Smooth muscle cell (in vitro differentiated cells): ENCODE results near the gene TMEM225B. TPM values are rescaled to one million over a fixed set of nuclear protein-coding genes. Genes with fewer than 3 reads are reported as not detected.
A peak's percentile ranks its signal among the peaks of the same experiment; 100 is the strongest.

Experiments
- DNase-seq: peaks from one replicate; lab custom pipeline; 2025; ENCODE audit not compliant: unreplicated experiment; lab: John Stamatoyannopoulos, UW
- H2AFZ ChIP-seq: fragments of 200-600 bp; sonication (generic); 2 replicates; pipeline ENCODE4 v1.6.0; 2016; ENCODE audit warnings: antibody characterized with exemption, low read depth, mild to moderate bottlenecking
- H3F3A ChIP-seq: fragments of 200-600 bp; sonication (generic); 2 replicates; pipeline ENCODE4 v1.6.0; 2017; ENCODE audit warnings: antibody characterized with exemption, low read depth
- H3K27ac ChIP-seq: fragments of 200-600 bp; sonication (generic); 2 replicates; pipeline ENCODE4 v1.5.1; 2016; ENCODE audit warnings: low read depth, mild to moderate bottlenecking
- H3K27me3 ChIP-seq: fragments of 200-600 bp; sonication (generic); 2 replicates; pipeline ENCODE4 v1.6.1; 2016; ENCODE audit warnings: low read depth, mild to moderate bottlenecking
- H3K36me3 ChIP-seq: fragments of 200-600 bp; sonication (generic); 2 replicates; pipeline ENCODE4 v1.5.1; 2016; ENCODE audit warnings: low read depth
- H3K4me1 ChIP-seq: fragments of 200-600 bp; sonication (generic); 2 replicates; pipeline ENCODE4 v1.5.1; 2016; ENCODE audit warnings: low read depth
- H3K4me2 ChIP-seq: fragments of 200-600 bp; sonication (generic); 2 replicates; pipeline ENCODE4 v1.6.0; 2016; ENCODE audit warnings: mild to moderate bottlenecking
- H3K4me3 ChIP-seq: fragments of 200-600 bp; sonication (generic); 2 replicates; pipeline ENCODE4 v1.5.1; 2016; ENCODE audit warnings: mild to moderate bottlenecking
- H3K79me2 ChIP-seq: fragments of 200-600 bp; sonication (generic); 2 replicates; pipeline ENCODE4 v1.6.0; 2016; ENCODE audit warnings: low read depth, mild to moderate bottlenecking
- H3K9ac ChIP-seq: fragments of 200-600 bp; sonication (generic); 2 replicates; pipeline ENCODE4 v1.6.0; 2016; ENCODE audit warnings: low read depth
- H3K9me3 ChIP-seq: fragments of 200-600 bp; sonication (generic); replicated peaks from 2 replicates; pipeline ENCODE4 v1.5.1; 2016; ENCODE audit warnings: low read depth
- H4K20me1 ChIP-seq: fragments of 200-600 bp; sonication (generic); 2 replicates; pipeline ENCODE4 v1.6.0; 2016; ENCODE audit warnings: low read depth
- WGBS: methylation state at CpG from one replicate; pipeline ENCODE4 v1.1.7; 2016; ENCODE audit warnings: low lambda C conversion rate; 5-methylcytosine and 5-hydroxymethylcytosine counted together
- polyA plus RNA-seq: library from polyadenylated mRNA; unstranded; fragments of >200 nt; fragmentation: Nextera tagmentation; extraction: Ambion mirVana; gene quantifications from 2 replicates; pipeline ENCODE4 v1.2.1, GENCODE V29; 2016
- total RNA-seq: library from RNA; depleted of rRNA; stranded (reverse); fragments of >200 nt; gene quantifications from 2 replicates; pipeline ENCODE4 v1.2.3, GENCODE V29; 2014
- TF ChIP-seq, protein P1 (sequence below): fragments of 200-600 bp; sonication (generic); IDR thresholded peaks from 2 replicates; pipeline ENCODE4 v1.5.1; 2017; ENCODE audit warnings: borderline replicate concordance, mild to moderate bottlenecking, antibody characterized with exemption; ENCODE audit not compliant: insufficient read depth, poor library complexity, severe bottlenecking

The TMEM225B gene
- total and polyA plus RNA-seq, 2 experiments from 2014 or later, result 4.7 to 5.4 TPM

- H3K27ac ChIP-seq, result no peak overlapping the region
- peaks cover 9% of the 10 kb centered on the region for H3K4me1 ChIP-seq
- H3K9me3 ChIP-seq, result no peaks in the 10 kb centered on the region
- TF ChIP-seq, protein P1, sequence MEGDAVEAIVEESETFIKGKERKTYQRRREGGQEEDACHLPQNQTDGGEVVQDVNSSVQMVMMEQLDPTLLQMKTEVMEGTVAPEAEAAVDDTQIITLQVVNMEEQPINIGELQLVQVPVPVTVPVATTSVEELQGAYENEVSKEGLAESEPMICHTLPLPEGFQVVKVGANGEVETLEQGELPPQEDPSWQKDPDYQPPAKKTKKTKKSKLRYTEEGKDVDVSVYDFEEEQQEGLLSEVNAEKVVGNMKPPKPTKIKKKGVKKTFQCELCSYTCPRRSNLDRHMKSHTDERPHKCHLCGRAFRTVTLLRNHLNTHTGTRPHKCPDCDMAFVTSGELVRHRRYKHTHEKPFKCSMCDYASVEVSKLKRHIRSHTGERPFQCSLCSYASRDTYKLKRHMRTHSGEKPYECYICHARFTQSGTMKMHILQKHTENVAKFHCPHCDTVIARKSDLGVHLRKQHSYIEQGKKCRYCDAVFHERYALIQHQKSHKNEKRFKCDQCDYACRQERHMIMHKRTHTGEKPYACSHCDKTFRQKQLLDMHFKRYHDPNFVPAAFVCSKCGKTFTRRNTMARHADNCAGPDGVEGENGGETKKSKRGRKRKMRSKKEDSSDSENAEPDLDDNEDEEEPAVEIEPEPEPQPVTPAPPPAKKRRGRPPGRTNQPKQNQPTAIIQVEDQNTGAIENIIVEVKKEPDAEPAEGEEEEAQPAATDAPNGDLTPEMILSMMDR, result no peak
- no peaks in the 10 kb centered on the region for H3F3A ChIP-seq
- no peak overlapping the region for H3K4me2 ChIP-seq
- no peak overlapping the region for H3K9ac ChIP-seq
- no peak for DNase-seq
- no peaks in the 10 kb centered on the region for H4K20me1 ChIP-seq
- no peak overlapping the region for H2AFZ ChIP-seq
- H3K36me3 ChIP-seq, result no peaks in the 10 kb centered on the region
- WGBS, result 69% methylated on average over 3 of the region's 3 CpGs
- no peak overlapping the region for H3K4me3 ChIP-seq
- no peaks in the 10 kb centered on the region for H3K27me3 ChIP-seq
- peaks cover 13% of the 10 kb centered on the region for H3K79me2 ChIP-seq
Observed at GRCh38 chr7:99614495-99614894, 16.4 kb downstream of the TMEM225B start.

DNA sequence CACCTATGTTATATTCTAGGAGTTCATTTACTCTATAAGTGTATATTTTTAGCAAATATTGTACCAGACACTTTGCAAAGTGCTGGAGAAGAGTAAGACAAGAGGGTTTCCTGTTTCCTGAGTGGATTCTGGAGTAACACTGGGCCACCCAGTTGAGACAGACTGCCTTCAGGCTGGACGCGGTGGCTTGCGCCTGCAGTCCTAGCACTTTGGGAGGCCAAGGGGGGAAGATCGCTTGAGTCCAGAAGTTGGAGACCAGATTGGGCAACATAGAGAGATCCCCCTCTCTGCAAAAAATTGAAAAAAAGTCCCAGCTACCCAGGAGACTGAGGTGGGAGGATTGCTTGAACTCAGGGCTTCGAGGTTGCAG lies 17.9 kb downstream of the TMEM225B start:
- peak overlapping the region; percentile 76 for H3K4me3 ChIP-seq
- TF ChIP-seq, protein P1, result no peak
- H3K79me2 ChIP-seq, result peaks cover 16% of the 10 kb centered on the region
- no peaks in the 10 kb centered on the region for H4K20me1 ChIP-seq
- peak overlapping the region; percentile 90 for H3K4me2 ChIP-seq
- H3K9ac ChIP-seq, result peak overlapping the region; percentile 79
- no peak for DNase-seq
- no peaks in the 10 kb centered on the region for H3K27me3 ChIP-seq
- H3K36me3 ChIP-seq, result no peaks in the 10 kb centered on the region
- H3K9me3 ChIP-seq, result no peaks in the 10 kb centered on the region
- H3F3A ChIP-seq, result no peaks in the 10 kb centered on the region
- H2AFZ ChIP-seq, result peak overlapping the region; percentile 95
- peaks cover 9% of the 10 kb centered on the region for H3K4me1 ChIP-seq
- 94% methylated on average over 5 of the region's 5 CpGs for WGBS
- no peak overlapping the region for H3K27ac ChIP-seq

DNA sequence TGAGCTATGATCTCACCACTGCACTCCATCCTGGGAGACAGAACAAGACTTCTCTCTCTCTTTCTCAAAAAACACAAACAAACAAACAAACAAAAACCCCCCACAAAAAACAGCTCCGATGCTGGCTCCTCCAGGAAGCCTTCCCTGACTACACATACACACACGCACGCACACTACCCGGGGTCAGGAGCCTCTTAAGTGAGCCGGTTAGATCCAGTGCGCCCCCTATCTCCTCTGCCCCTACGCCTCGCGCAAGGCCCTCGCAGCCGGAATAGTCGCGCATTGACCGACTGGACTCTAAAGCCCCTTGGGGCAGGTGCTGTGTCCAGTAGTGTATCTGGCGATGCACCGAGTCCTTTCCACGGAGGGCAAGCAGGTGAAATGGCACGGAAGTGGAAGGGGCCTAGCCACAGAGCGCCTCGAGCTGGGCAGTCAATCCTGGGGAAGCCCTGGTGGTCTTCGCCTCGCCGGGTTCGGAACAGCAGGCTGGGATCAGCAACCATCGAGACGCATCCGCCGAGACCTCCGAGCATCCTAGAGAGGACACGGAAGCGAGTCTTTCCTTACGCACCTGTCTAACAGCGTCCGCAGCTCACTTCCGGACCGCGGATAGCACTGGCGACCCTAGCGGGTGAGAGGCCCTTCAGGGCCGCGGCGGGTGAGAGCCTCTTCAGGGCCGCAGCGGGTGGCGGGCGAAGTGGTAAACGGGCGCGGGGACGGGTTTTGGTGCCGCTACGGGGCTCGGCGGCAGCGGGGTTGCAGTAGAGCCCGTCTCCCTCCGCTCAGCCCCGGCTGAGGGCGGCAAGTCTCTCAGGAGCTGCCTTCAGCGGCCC lies 18.5 kb downstream of the TMEM225B start, which contains the start of gene ZSCAN25:
TSS of gene ZSCAN25 (plus strand) at position 588 of the 833 bp plus-strand sequence. CDS start 2,661 bp downstream, outside the sequence.
- peaks cover 16% of the 10 kb centered on the region for H3K79me2 ChIP-seq
- peak within 1 kb of the TSS; percentile 83 for H3K27ac ChIP-seq
- H3K4me3 ChIP-seq, result peak within 1 kb of the TSS; percentile 76
- H4K20me1 ChIP-seq, result no peaks in the 10 kb centered on the region
- H3K9ac ChIP-seq, result peak within 1 kb of the TSS; percentile 79
- peaks cover 9% of the 10 kb centered on the region for H3K4me1 ChIP-seq
- DNase-seq, result peak; percentile 45
- H2AFZ ChIP-seq, result peak within 1 kb of the TSS; percentile 95
- no peaks in the 10 kb centered on the region for H3K27me3 ChIP-seq
- under 1% methylated on average over 59 of the region's 60 CpGs for WGBS
- no peaks in the 10 kb centered on the region for H3K36me3 ChIP-seq
- no peaks in the 10 kb centered on the region for H3K9me3 ChIP-seq
- H3F3A ChIP-seq, result no peaks in the 10 kb centered on the region
- H3K4me2 ChIP-seq, result peak within 1 kb of the TSS; percentile 90
- TF ChIP-seq, protein P1, result peak; percentile 37
